Left kidney (tissue), 2 donors: ENCODE data around the gene GPRC5B. TPM values are rescaled to one million over a fixed set of nuclear protein-coding genes. Genes with fewer than 3 reads are reported as not detected.

ENCODE experiments used
- DNase-seq: peaks from one replicate; pipeline ENCODE4 v3.0.0-alpha.2; 2013
- polyA plus RNA-seq: library from polyadenylated mRNA; unstranded; fragments of 120-200 nt; gene quantifications from one replicate; pipeline ENCODE4 v1.2.1, GENCODE V29; 2013; ENCODE audit not compliant: insufficient read length

The GPRC5B gene
- polyA plus RNA-seq, 1 donor: 106 TPM

DNA sequence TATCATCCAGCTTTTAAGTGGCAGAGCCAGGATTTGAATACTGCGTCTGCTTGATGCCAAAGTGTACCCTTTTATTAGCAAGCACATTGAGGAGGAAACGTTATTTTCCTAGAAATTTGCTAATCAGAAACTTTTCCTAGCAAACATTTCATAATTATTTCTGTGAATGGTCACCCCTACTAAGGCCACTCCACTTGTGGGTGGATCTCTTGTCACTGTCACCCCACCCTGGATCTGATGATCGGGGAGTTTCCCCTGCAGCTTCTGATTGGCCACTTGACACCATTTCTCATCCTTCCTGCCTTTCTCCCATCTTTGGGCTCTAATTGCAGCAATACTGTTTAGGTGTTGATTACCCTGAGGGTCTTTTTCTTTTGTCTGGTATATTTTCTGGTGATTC lies 35.9 kb downstream of the GPRC5B start:
- no peak for DNase-seq

DNA sequence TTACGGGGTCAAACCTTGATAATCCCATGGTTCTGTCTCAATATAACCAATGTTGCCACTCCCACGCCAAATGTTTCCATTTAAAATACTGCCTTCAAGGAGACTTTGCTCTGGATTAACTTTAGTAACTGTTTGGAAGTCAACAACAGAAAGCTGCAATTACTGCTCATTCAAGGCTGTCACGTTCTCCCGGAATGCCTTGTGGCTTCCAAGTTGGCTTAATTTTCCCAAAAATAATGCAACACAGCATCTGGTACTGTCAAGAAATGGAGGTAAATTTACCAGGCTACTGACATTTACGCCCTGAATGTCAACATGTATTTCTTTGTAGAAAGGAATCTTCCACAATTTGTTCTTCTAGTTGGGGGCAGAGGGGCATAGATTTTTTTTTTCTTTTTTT lies 38.2 kb downstream of the GPRC5B start:
- no peak for DNase-seq

DNA sequence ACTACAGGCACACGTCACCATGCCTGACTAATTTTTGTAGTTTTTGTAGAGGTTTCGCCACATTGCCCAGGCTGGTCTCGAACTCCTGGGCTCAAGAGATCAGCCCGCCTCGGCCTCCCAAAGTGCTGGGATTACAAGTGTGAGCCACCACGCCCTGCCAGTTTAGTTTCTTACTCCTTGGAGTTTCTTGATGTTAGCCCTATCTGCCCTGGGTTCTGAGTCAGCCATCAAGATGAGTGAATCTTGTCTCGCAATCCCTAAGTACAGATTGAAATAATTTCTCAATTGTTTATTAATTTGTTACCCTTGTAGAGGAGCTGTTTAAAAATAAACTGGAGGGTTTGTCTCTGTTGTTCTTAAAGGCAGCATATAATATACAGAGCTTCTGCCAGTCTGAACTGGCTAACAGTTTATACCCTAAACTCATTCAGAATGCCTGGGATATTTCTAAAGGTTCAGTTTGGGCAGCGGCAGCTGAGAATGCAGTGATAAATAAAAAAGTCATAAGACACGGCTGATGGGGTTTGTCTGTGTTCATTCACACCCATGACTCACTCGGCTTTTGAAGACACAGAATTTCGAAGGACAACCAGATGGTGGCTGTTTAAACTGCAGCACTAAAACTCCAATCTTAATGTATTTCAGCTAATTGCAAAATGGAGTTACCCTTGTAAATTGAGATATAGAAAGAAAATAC lies 39.6 kb downstream of the GPRC5B start:
- no peak for DNase-seq

DNA sequence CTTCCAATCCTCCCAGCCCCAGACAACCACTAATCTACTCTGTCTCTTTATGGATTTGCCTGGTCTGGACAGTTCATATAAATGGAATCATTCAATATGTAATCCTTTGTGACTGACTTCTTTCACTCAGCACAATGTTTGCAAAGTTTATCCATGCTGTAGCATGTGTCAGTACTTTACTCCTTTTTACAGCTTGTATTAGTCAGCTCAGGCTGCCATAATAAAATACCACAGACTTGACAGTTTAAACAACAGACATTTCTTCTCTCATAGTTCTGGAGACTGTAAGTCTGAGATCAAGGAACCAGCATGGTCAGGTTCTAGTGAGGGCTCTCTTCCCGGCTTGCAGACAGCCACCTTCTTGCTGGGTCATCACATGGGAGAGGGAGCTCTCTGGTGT lies 41.3 kb downstream of the GPRC5B start:
- DNase-seq: no peak

DNA sequence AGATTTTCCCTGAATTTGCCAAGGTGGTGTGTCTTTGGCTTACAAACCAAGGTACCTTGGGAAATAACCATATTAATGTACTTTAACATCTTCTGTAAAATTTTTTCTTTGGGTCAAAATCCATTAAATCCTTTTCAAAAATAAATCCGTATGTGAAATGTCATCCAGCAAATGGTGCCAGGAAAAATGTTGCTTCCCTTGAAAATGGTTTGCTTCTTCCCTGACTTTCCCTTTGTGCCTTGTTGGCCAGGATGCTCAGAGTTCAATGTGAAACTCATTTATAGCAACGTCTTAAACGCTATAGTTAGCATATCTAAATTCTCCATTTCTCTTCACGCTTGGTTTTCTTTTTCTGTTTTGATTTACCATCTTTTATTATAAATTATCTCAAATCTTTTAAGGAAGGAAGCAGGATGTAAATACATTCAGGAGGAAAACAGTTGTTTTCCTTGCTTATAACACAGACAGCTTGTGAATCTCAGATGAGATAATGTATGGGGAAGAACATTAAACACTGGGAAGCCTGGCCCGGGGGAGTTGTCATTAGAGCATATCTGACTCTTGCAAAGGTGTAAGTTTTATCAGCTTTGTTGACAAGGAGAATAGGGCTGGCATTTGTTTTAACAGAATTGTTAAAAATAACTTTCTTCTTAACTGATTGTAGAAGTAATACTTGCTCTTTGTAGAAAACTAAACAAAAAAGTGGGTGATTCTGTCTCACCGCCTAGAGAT lies 42.1 kb downstream of the GPRC5B start:
- DNase-seq: no peak

DNA sequence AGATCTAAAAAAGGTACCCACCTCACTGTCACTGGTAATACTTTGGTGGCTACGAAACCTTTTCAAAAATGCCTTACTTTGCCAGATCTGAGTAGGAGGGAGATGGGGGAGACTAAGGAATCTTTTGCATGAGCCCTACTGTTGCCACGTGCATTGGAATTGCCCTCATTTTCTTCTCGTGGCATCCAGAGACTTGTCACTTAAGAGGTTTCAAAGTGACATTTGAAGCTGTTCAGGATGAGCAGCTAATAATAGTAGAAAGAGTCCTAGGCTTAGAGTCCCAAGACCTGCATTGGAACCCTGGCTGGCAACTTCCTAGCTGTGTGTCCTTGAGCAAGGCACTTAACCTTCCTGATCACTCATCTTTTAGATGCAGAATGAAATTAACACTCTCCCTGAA lies 43.5 kb downstream of the GPRC5B start:
- DNase-seq: no peak

DNA sequence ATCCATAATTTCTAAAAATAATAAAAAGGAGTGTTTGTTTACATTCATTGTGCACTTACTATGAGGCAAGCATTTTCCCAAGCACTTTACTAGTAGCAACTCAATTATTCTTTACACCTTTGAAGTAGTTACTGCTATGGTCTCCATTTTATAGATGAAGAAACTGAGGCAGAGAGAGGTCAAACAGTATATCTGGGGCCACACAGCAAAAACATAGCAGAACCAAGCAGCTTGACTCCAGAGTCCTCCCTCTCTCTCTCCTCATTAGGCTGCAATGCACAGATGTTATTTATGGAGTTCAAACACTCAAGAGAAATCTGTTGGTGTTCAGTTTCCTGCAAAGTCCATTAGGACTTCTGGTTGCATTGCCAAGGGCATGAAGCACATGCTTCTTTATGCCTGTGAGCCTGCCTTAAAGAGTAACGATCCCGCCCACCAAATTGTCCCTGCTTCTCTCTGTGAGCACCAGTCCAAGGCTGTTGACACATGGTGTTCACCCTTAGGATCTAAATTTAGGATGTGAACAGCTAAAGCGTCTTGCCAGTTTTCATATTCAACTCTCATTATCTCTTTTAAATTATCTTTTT lies 44.0 kb downstream of the GPRC5B start:
- no peak for DNase-seq

DNA sequence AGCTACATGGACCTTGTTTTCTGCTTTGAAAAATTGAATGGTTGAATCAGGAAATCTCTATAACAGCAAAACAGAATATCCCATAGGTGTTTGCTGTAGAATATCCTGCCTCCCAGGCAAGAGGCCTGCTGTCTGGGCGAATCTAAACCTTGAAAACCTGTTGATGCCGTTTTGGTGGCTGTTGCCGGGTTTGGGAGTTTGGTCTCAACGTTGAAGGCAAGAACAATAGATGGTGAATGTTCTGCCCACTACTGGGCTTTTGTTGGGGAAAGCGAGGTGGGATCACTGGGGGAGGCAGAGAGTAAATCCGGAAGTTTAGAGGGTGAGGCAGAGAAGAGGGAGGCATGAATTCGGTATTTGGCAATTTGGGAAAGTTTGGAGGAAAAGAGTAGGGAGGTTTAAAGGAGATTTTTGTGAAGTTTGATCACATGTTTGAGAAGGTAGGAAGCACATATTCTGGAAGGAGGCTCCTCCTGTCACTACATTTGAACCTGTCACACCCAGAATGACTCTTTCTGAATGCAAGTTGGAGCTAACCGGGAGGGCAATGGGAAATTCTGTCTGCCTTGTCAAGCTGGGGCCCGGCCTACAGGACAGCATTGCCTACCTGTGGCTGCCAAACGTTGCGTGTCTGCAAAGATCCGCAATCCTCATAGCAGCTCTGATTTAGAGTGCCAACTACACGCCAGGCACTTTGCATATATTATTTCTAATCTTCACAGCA lies 46.5 kb downstream of the GPRC5B start:
- DNase-seq: no peak

DNA sequence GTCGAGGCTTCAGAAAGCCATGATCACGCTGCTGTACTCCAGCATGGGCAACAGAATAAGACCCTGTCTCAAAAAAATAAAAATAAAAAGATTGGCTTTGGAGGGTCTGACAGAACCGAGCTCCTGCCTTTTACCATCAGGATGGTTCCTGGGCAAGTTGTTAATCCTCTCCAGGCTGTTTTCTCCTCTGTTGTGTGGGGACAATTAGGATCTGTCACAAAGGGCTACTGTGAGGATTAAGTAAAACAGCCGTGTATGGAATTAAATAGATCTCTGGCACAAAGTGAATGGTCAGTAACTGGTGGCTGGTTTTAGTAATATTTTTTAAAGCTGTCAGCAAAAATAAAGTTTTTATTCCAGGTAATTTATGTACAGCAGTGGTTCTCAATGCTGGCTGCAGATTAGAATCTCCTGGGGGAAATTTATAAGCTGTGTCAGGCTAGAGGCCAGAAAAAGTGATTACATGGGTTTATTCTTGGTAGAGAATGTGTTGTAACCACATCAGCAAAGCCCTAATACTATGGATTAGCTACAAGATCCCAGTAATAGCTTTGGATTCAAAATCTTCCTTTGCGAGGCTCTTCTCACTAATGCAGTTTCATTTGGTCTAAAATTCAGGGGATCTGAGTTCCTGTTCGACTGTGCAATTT lies 47.2 kb downstream of the GPRC5B start:
- no peak for DNase-seq

DNA sequence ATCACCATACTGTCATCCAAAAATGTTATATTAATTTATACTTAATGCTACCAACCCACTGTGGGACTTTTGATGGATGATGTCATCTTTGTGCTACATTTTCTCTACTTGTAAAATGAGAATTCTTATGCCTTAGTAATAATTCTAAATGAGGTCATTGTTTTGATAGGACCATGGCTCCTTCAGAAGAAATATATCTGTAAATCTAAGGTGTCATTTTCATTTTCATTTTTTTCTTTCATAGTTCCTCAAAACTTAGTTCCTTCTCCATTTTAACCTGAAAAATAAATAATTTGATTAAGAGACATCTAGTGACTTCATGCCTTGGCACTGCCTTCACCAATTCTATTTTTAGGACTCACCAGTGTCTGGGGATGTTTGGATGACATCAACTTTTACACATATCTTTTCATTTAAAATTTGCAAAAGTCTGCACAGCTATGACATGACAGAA lies 48.7 kb downstream of the GPRC5B start:
- DNase-seq: no peak

DNA sequence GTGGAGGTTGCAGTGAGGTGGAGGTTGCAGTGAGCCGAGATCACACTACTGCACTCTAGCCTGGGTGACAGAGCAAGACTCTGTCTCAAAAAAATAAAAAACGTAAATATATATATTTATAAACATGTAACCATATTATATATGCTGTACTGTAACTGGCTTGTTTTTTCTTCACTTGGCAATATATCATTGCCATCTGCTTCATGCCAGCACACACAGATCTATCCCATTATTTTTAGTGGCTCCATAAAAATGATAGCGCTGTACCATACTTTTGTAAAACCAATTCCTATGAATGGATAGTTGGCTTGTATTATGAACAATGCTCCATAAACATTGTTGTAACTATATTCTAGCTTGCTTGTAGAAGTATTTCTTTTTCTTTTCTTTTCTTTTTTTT lies 49.5 kb downstream of the GPRC5B start:
- no peak for DNase-seq

DNA sequence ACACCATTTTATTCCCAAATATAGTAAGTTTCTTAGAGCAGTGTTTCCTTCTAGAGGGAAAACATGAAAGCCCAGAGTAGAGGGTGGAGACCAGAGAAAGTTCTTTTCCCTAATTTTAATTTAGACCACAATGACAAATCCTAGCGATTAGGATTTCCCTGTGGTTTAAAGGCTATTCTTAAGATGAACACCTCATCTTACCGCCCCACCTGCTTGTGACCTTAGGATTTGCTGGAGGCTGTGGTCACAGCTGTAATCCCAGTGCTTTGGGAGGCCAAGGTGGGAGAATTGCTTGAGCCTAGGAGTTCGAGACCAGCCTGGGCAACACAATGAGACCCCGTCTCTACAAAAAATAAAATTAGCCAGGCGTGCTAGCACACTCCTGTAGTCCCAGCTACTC lies 51.1 kb downstream of the GPRC5B start:
- DNase-seq: no peak

DNA sequence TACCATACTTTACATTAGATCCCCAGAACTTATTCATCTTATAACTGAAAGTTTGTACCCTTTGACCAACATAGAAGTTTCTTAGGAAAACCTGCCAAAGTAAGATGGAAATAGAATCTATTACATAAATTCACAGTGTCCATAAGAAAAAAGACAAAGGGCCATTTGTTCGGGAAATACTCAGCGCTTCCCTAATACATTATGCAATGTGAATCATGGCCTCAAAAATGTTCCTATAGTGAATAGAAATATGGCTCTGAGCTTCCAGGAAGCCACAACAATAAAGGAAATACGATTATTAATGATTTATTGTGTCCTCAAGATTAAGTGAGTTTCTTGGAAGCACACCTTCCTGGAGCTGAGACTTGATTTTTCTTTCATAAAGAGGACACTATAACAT lies 51.5 kb downstream of the GPRC5B start:
- no peak for DNase-seq

DNA sequence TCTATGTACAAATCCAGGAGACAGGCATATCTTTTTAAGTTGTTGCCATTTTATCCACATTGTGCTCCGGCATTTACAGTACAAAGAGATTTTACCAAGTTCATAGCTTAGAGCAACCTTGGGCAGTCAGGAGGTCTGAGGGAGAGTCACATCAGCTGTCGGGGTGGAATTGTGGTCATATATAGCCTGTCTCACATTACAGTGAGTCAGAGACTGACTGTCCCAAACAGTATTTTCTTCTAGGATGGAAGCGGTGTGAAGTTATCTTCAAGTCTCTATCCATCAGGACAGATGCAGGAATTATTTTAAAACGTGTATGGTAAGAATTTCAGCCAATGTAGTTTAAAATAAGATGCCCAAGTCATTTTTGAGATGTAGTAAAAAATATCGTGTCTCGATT lies 53.0 kb downstream of the GPRC5B start:
- no peak for DNase-seq

DNA sequence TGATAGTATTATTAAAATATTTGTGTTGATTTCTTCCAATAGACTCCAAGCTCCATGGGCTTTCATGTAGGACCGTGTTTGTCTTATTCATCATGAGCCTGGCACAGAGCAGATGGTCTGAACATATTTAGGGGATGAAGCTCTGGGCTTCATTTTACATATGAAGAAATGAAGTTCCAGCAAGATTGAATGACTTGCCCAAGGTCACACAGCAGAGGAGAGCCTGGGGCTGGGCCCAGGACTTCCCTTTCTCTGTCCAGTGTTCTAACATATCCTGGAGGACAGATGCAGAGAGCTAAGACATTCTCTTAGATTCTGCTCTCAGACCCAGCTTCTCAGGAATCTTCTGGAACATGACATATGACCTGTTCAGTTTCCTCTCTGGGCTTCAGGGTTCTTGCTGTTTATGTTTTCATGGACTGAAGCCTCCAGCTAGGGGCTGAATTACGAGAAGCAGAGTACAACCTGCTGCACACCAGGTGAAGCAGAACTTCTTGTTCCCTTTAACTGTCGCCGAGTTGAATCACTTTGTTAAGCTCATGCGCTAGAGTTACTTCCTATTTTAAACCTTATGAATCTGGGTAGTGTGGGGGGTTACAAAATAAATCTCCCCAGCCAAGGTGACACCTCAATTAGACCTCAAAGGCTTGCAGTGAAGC lies 53.6 kb downstream of the GPRC5B start:
- no peak for DNase-seq

DNA sequence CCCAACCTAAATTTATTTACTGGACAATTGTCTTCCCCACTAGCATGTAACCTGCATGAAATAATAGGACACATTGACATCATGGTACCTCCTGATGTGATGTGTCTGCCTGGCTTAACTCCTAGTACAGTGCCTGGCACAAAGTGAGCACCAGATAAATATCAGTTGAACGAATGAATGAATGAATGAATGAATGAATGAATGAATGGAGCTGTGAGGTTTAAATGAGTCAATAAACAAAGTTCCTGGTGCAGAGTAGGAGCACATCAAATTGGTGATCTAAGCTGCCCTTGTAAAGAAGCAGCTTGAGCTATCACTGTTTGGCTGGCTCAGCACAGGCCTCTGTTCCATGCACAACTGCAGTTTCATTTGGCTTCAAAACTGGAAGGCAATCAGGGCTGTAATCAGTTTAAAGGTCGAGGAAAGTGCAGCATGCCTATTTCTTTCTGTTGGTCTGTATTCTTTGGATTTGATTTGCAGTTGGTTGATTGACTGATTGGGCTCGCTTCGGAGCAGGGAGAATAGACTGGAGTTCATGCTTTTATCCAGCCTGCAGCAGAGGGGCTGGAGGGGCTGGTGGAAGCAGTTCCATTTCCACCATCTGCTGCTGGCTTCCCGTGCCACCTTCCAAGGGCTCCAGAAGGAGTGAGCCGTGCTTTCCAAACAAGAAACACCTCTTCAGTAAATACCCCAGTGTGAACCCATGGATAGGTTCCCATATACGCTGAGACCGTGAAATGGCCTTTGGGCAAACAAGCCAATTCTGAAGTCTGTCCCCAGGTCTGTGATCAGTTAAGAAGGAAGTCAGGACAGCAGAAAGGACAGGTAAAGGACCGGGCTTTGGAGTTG lies 54.6 kb downstream of the GPRC5B start:
- DNase-seq: no peak

DNA sequence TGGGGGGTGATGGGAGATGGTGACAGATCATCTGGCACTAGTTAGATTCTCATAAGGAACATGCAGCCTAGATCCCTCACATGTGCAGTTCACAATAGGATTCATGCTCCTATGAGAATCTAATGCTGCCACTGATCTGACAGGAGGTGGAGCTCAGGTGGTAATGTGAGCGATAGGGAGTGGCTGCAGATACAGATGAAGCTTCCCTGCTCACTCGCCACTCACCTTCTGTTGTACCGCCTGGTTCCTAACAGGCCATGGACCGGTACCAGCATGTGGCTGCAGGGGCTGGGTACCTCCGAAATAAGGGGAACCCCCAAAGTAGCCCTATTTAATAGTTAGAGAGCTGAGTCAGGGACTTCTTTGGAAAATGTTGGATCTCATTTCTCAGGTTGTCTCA lies 60.4 kb downstream of the GPRC5B start:
- DNase-seq: no peak

DNA sequence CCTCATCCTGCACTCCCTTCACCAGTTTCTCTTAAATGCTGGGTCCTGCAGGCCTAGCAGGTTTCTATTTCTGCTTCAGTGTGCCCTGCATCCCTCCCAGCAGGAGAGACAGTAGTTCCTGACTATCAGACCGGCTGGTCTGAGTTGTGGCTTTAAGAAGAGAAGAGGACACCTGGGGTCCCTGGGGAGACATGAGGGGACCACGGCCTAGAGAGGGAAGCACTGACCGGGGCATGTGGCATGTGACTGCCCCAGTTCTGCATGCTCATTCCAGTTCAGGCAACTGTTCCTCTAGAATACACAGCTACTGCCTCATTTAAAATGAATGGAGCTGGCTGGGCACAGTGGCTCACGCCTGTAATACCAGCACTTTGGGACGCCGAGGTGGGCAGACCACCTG lies 61.3 kb downstream of the GPRC5B start:
- no peak for DNase-seq

DNA sequence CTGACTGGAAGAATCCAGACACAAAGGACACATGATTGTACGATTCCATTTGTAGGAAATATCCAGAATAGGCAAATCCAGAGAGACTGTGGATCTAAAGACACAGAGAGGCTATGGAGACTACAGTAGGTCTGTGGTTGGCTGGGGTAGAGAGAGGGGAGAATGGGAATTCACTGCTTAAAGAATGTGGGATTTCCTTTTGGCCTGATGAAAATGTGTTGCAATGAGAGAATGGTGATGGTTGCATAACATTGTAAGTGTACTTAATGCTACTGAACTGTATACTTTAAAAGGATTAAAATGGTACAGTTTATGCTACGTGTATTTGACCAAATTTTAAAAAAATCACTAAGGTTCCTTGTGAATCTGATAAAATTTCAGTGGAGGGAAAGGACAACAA lies 62.1 kb downstream of the GPRC5B start:
- no peak for DNase-seq

DNA sequence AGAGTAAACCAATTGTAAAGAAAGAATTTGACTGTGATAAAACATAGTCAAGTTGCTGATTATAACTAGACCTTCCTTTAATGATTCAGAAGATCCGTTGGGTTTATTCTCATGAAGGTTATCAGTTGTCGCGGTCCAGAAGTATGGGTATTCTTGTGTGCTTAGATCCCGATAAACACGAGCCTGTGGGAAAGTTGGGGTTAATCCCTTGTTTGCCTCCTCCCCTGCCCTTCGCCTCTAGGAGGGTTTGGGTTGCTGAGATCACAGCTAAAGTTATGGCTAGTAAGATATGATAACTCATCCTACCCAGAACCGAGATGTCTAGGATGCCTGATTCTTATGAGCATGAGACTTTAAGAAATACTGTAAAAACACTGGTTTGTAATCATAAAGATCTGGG lies 66.8 kb downstream of the GPRC5B start:
- DNase-seq: no peak

DNA sequence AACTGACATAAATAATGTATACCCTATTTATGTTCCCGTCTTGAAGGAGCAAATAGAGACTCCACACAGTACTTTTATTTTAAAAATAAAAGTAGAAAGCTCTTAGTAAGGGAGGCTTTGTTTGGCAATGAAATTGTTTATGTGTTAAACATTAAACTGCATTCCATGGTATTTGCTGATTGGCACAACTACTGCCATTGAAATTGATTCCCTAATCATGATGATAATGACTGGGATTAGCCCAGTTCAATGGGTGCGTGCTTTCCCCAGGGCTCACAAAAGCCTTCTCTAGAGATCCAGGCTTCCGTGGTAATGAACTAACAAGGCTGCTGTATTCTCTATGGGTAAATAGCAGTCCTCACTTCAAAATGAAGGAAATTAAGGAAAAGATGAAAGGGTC lies 67.5 kb downstream of the GPRC5B start:
- no peak for DNase-seq
